IgD-negative memory B cell (primary cell): ENCODE measurements around the gene CREB3L2. TPM values are rescaled to one million over a fixed set of nuclear protein-coding genes. Genes with fewer than 3 reads are reported as not detected.

Experiments
- H3K27ac Mint-ChIP-seq, 3 donors: one replicate each; pipeline ENCODE4 v1.8.0; 2020 to 2022; ENCODE audit warnings: mild to moderate bottlenecking in 3 of 3, mixed read lengths in 3 of 3, moderate library complexity in 1 of 3
- H3K27me3 Mint-ChIP-seq: one replicate; pipeline ENCODE4 v1.8.0; 2021; ENCODE audit warnings: mixed read lengths
- H3K36me3 Mint-ChIP-seq: one replicate; pipeline ENCODE4 v1.8.0; 2020; ENCODE audit warnings: mild to moderate bottlenecking, mixed read lengths
- H3K4me1 Mint-ChIP-seq, 3 donors: one replicate each; pipeline ENCODE4 v1.8.0; 2020 to 2022; ENCODE audit warnings: mixed read lengths in 3 of 3, mild to moderate bottlenecking in 1 of 3
- H3K4me3 Mint-ChIP-seq, 4 donors: one replicate each; pipeline ENCODE4 v1.8.0; 2020 to 2022; ENCODE audit warnings: mild to moderate bottlenecking in 4 of 4, mixed read lengths in 4 of 4, moderate library complexity in 3 of 4
- H3K9me3 Mint-ChIP-seq, 3 donors: one replicate each; pipeline ENCODE4 v1.8.0; 2020 to 2021; ENCODE audit warnings: mixed read lengths in 3 of 3, mild to moderate bottlenecking in 1 of 3
- polyA plus RNA-seq: library from polyadenylated mRNA; unstranded; fragments of 300-500 nt; fragmentation: Illumina TruSeq; gene quantifications from one replicate; pipeline ENCODE4 v1.2.3, GENCODE V29; 2021

Gene CREB3L2
- polyA plus RNA-seq, 1 donor from 2014 or later = 4.9 TPM

GRCh38 chr7:138004046-138004445 lies 2.2 kb upstream of the CREB3L2 start:
- Mint-ChIP-seq H3K36me3 (peaks cover 1% of the 10 kb centered on the region), H3K9me3 (no peaks in the 10 kb centered on the region), H3K27ac (no peak overlapping the region), H3K4me3 (peak overlapping the region in 1 of 4 donors; percentile 56), H3K27me3 (no peaks in the 10 kb centered on the region), H3K4me1 (peaks cover 18 to 24% (median 22%) of the 10 kb centered on the region in 3 donors)

GRCh38 chr7:138002828-138003189 lies 923 bp upstream of the CREB3L2 start:
- Mint-ChIP-seq H3K27ac (peak overlapping the region in 1 of 3 donors; percentile 77), H3K9me3 (no peaks in the 10 kb centered on the region), H3K27me3 (no peaks in the 10 kb centered on the region), H3K4me3 (peak overlapping the region in 1 of 4 donors; percentile 96), H3K4me1 (peaks cover 18 to 21% (median 20%) of the 10 kb centered on the region in 3 donors), H3K36me3 (peaks cover 5% of the 10 kb centered on the region)

- peaks cover 5% of the 10 kb centered on the region for H3K36me3 Mint-ChIP-seq
- H3K4me1 Mint-ChIP-seq = peaks cover 18 to 21% (median 20%) of the 10 kb centered on the region in 3 donors
- no peaks in the 10 kb centered on the region for H3K27me3 Mint-ChIP-seq
- H3K9me3 Mint-ChIP-seq = no peaks in the 10 kb centered on the region
- H3K27ac Mint-ChIP-seq = peak overlapping the region; percentile 60 to 91 (median 87)
- H3K4me3 Mint-ChIP-seq = peak overlapping the region; percentile 82 to 96 (median 96)
Observed at GRCh38 chr7:138002096-138002827, 376 bp upstream of the CREB3L2 start.

- Mint-ChIP-seq H3K9me3 (no peaks in the 10 kb centered on the region), H3K4me1 (peaks cover 21 to 33% (median 27%) of the 10 kb centered on the region in 3 donors), H3K36me3 (peaks cover 5% of the 10 kb centered on the region), H3K27me3 (no peaks in the 10 kb centered on the region), H3K27ac (peak overlapping the region in 1 of 3 donors; percentile 48), H3K4me3 (peak overlapping the region; percentile 75 to 96 (median 89))
Observed at GRCh38 chr7:138000081-138000701, 1.7 kb downstream of the CREB3L2 start.

GRCh38 chr7:137999496-138000080 lies 2.3 kb downstream of the CREB3L2 start:
- H3K4me3 Mint-ChIP-seq = peak overlapping the region; percentile 75 to 96 (median 89)
- H3K27ac Mint-ChIP-seq = no peak overlapping the region
- H3K4me1 Mint-ChIP-seq = peaks cover 21 to 33% (median 27%) of the 10 kb centered on the region in 3 donors

GRCh38 chr7:137998250-137998649 lies 3.6 kb downstream of the CREB3L2 start:
- Mint-ChIP-seq H3K4me1 (peaks cover 21 to 33% (median 27%) of the 10 kb centered on the region in 3 donors), H3K27ac (no peak overlapping the region), H3K27me3 (no peaks in the 10 kb centered on the region), H3K9me3 (no peaks in the 10 kb centered on the region), H3K4me3 (no peak overlapping the region), H3K36me3 (peaks cover 5% of the 10 kb centered on the region)

More at GRCh38 chr7:137999496-138000080, 2.3 kb downstream of the CREB3L2 start:
- Mint-ChIP-seq H3K36me3 (peaks cover 5% of the 10 kb centered on the region), H3K9me3 (no peaks in the 10 kb centered on the region), H3K27me3 (no peaks in the 10 kb centered on the region)

- peaks cover 1% of the 10 kb centered on the region for H3K27me3 Mint-ChIP-seq
- peaks cover 5% of the 10 kb centered on the region for H3K36me3 Mint-ChIP-seq
- peak overlapping the region in 1 of 4 donors; percentile 27 for H3K4me3 Mint-ChIP-seq
- H3K4me1 Mint-ChIP-seq = peaks cover 17 to 35% (median 33%) of the 10 kb centered on the region in 3 donors
- peak overlapping the region in 1 of 3 donors; percentile 41 for H3K27ac Mint-ChIP-seq
- H3K9me3 Mint-ChIP-seq = no peaks in the 10 kb centered on the region
Observed at GRCh38 chr7:137996871-137997270, 5.0 kb downstream of the CREB3L2 start.

GRCh38 chr7:137996386-137996851 lies 5.5 kb downstream of the CREB3L2 start:
- Mint-ChIP-seq H3K4me1 (peaks cover 17 to 36% (median 35%) of the 10 kb centered on the region in 3 donors), H3K27me3 (peaks cover 1% of the 10 kb centered on the region), H3K36me3 (peaks cover 5% of the 10 kb centered on the region), H3K9me3 (no peaks in the 10 kb centered on the region), H3K27ac (peak overlapping the region in 1 of 3 donors; percentile 41), H3K4me3 (peak overlapping the region in 2 of 4 donors; percentile 2 to 27)

GRCh38 chr7:137994216-137994615 lies 7.7 kb downstream of the CREB3L2 start:
- H3K4me1 Mint-ChIP-seq = peaks cover 4 to 24% (median 24%) of the 10 kb centered on the region in 3 donors
- peaks cover 1% of the 10 kb centered on the region for H3K27me3 Mint-ChIP-seq
- no peaks in the 10 kb centered on the region for H3K9me3 Mint-ChIP-seq
- peak overlapping the region in 1 of 3 donors; percentile 47 for H3K27ac Mint-ChIP-seq
- H3K4me3 Mint-ChIP-seq = no peak overlapping the region
- peaks cover 5% of the 10 kb centered on the region for H3K36me3 Mint-ChIP-seq

- no peak overlapping the region for H3K4me3 Mint-ChIP-seq
Observed at GRCh38 chr7:137993395-137993743, 8.5 kb downstream of the CREB3L2 start.

GRCh38 chr7:137992550-137993394 lies 9.1 kb downstream of the CREB3L2 start:
- Mint-ChIP-seq H3K9me3 (no peaks in the 10 kb centered on the region), H3K27me3 (peaks cover 1% of the 10 kb centered on the region), H3K27ac (no peak overlapping the region), H3K4me1 (peaks cover 6 to 24% (median 21%) of the 10 kb centered on the region in 3 donors), H3K4me3 (no peak overlapping the region), H3K36me3 (no peaks in the 10 kb centered on the region)

More at GRCh38 chr7:137993395-137993743, 8.5 kb downstream of the CREB3L2 start:
- Mint-ChIP-seq H3K9me3 (no peaks in the 10 kb centered on the region), H3K36me3 (peaks cover 2% of the 10 kb centered on the region), H3K4me1 (peaks cover 2 to 24% (median 21%) of the 10 kb centered on the region in 3 donors), H3K27me3 (peaks cover 1% of the 10 kb centered on the region), H3K27ac (no peak overlapping the region)

- H3K4me1 Mint-ChIP-seq = peaks cover 6 to 25% (median 23%) of the 10 kb centered on the region in 3 donors
- peaks cover 1% of the 10 kb centered on the region for H3K27me3 Mint-ChIP-seq
Observed at GRCh38 chr7:137992104-137992549, 9.8 kb downstream of the CREB3L2 start.

GRCh38 chr7:137990251-137990941 lies 11.5 kb downstream of the CREB3L2 start:
- Mint-ChIP-seq H3K36me3 (peaks cover 3% of the 10 kb centered on the region), H3K4me3 (no peak overlapping the region), H3K9me3 (no peaks in the 10 kb centered on the region), H3K27me3 (peaks cover 1% of the 10 kb centered on the region), H3K27ac (no peak overlapping the region), H3K4me1 (peaks cover 20 to 28% (median 23%) of the 10 kb centered on the region in 3 donors)

More at GRCh38 chr7:137992104-137992549, 9.8 kb downstream of the CREB3L2 start:
- no peaks in the 10 kb centered on the region for H3K36me3 Mint-ChIP-seq
- no peak overlapping the region for H3K4me3 Mint-ChIP-seq
- no peaks in the 10 kb centered on the region for H3K9me3 Mint-ChIP-seq
- no peak overlapping the region for H3K27ac Mint-ChIP-seq

- H3K27me3 Mint-ChIP-seq = peaks cover 1% of the 10 kb centered on the region
- peaks cover 23 to 34% (median 24%) of the 10 kb centered on the region in 3 donors for H3K4me1 Mint-ChIP-seq
- no peaks in the 10 kb centered on the region for H3K9me3 Mint-ChIP-seq
- H3K4me3 Mint-ChIP-seq = no peak overlapping the region
- peaks cover 3% of the 10 kb centered on the region for H3K36me3 Mint-ChIP-seq
- no peak overlapping the region for H3K27ac Mint-ChIP-seq
Observed at GRCh38 chr7:137989590-137989989, 12.3 kb downstream of the CREB3L2 start.
